ENCODE data around the gene USP6.
A peak's percentile ranks its signal among the peaks of the same experiment; 100 is the strongest.
"Not testable (repeated sequence)": the region's sequence is repeated elsewhere in the genome, so short reads cannot be mapped to it uniquely, and the experiment has no call there.

Gene USP6

GRCh38 chr17:5115673-5116651, at the start of gene USP6:
TSS of gene USP6 (plus strand) at chr17:5116032. CDS start at chr17:5130368, 14,336 bp downstream.
- DNase-seq: peak; percentile 69 to 73

GRCh38 chr17:5068236-5068635, 47.6 kb upstream of the USP6 start:
- no peak for DNase-seq

- DNase-seq: peak in 1 of 2 experiments; percentile 15
Observed at GRCh38 chr17:5069724-5070123, 46.1 kb upstream of the USP6 start.

- not testable (repeated sequence) for DNase-seq
Observed at GRCh38 chr17:5075472-5075871, 40.4 kb upstream of the USP6 start.

GRCh38 chr17:5077275-5077674, 38.6 kb upstream of the USP6 start:
- DNase-seq: not testable (repeated sequence)

GRCh38 chr17:5077781-5078105, 38.1 kb upstream of the USP6 start:
- DNase-seq: no peak

- peak; percentile 72 to 90 for DNase-seq
Observed at GRCh38 chr17:5078106-5079028, 37.5 kb upstream of the USP6 start, which contains the start of gene ZFP3. TSS of gene ZFP3 (plus strand) at chr17:5078467. CDS start at chr17:5091505, 13,038 bp downstream.

GRCh38 chr17:5080591-5080990, 35.2 kb upstream of the USP6 start:
- no peak for DNase-seq

GRCh38 chr17:5092218-5093010, 23.4 kb upstream of the USP6 start:
- DNase-seq: no peak

- DNase-seq: no peak
Observed at GRCh38 chr17:5096731-5097100, 19.1 kb upstream of the USP6 start.

- DNase-seq: peak; percentile 76 to 90
Observed at GRCh38 chr17:5097101-5097834, 18.6 kb upstream of the USP6 start.

- no peak for DNase-seq
Observed at GRCh38 chr17:5099271-5099670, 16.6 kb upstream of the USP6 start.

GRCh38 chr17:5100832-5101231, 15.0 kb upstream of the USP6 start:
- no peak for DNase-seq

- no peak for DNase-seq
Observed at GRCh38 chr17:5110816-5111215, 5.0 kb upstream of the USP6 start.

- peak; percentile 86 to 97 for DNase-seq
Observed at GRCh38 chr17:5111402-5112204, 4.2 kb upstream of the USP6 start, which contains the start of gene ZNF232. TSS of gene ZNF232 (minus strand) at chr17:5111878. CDS start at chr17:5111822, 56 bp downstream.

GRCh38 chr17:5118219-5118618, 2.4 kb downstream of the USP6 start:
- no peak for DNase-seq

GRCh38 chr17:5120036-5120435, 4.2 kb downstream of the USP6 start:
- DNase-seq: no peak

- not testable (repeated sequence) for DNase-seq
Observed at GRCh38 chr17:5120436-5121185, 4.8 kb downstream of the USP6 start.

GRCh38 chr17:5121186-5121841, 5.5 kb downstream of the USP6 start:
- no peak for DNase-seq
